Suprapubic skin (tissue), 4 donors: Measurements from ENCODE around the gene TTC22. TPM values are rescaled to one million over a fixed set of nuclear protein-coding genes. Genes with fewer than 3 reads are reported as not detected.

Experiments used
- DNase-seq, 2 donors: peaks; one replicate each; pipeline ENCODE4 v3.0.0-alpha.2; 2019; ENCODE audit warnings: low spot score in 2 of 2
- H3K27ac ChIP-seq: fragments of 200-600 bp; sonication (generic); one replicate; pipeline ENCODE4 v1.5.1; 2019
- H3K27me3 ChIP-seq: fragments of 200-600 bp; sonication (generic); one replicate; pipeline ENCODE4 v1.5.1; 2019
- H3K36me3 ChIP-seq: fragments of 200-600 bp; sonication (generic); one replicate; pipeline ENCODE4 v1.5.1; 2019
- H3K4me1 ChIP-seq: fragments of 200-600 bp; sonication (generic); one replicate; pipeline ENCODE4 v1.5.1; 2019
- H3K4me3 ChIP-seq: fragments of 200-600 bp; sonication (generic); one replicate; pipeline ENCODE4 v1.5.1; 2019; ENCODE audit warnings: mild to moderate bottlenecking
- H3K9me3 ChIP-seq: fragments of 200-600 bp; sonication (generic); one replicate; pipeline ENCODE4 v1.5.1; 2019
- EP300 ChIP-seq: sonication (generic); formaldehyde crosslinking; IDR thresholded peaks from one replicate; pipeline ENCODE4 v1.6.1; 2017; ENCODE audit warnings: antibody characterized with exemption
- POLR2A ChIP-seq, 2 donors: fragments of 450-650 bp; IDR thresholded peaks; one replicate each; pipeline ENCODE4 v1.6.1; 2017; ENCODE audit warnings: antibody characterized with exemption in 2 of 2, mild to moderate bottlenecking in 2 of 2, moderate library complexity in 2 of 2
- POLR2AphosphoS5 ChIP-seq, 3 donors: sonication (generic); formaldehyde crosslinking; IDR thresholded peaks; one replicate each; pipeline ENCODE4 v1.6.1; 2017; ENCODE audit warnings: antibody characterized with exemption in 3 of 3
- WGBS: methylation state at CpG from one replicate; pipeline ENCODE4 v1.1.5; 2018; 5-methylcytosine and 5-hydroxymethylcytosine counted together
- total RNA-seq, 4 donors: library from RNA; depleted of rRNA; stranded (reverse); fragments of >200 nt; gene quantifications; one replicate each; pipeline ENCODE4 v1.1.0, GENCODE V29; 2016
- TF ChIP-seq, protein P1 (sequence below), 2 donors: fragments of 200-600 bp in 1 of 2; fragments of 450-650 bp in 1 of 2; sonication (generic) in 1 of 2; IDR thresholded peaks; one replicate each; pipeline ENCODE4 v1.5.1; 2016 to 2019; ENCODE audit warnings: antibody characterized with exemption in 2 of 2, mild to moderate bottlenecking in 1 of 2, moderate library complexity in 1 of 2

Gene TTC22
- total RNA-seq, 4 donors from 2014 or later = 37.4 to 64.0 (median 58.0) TPM

DNA sequence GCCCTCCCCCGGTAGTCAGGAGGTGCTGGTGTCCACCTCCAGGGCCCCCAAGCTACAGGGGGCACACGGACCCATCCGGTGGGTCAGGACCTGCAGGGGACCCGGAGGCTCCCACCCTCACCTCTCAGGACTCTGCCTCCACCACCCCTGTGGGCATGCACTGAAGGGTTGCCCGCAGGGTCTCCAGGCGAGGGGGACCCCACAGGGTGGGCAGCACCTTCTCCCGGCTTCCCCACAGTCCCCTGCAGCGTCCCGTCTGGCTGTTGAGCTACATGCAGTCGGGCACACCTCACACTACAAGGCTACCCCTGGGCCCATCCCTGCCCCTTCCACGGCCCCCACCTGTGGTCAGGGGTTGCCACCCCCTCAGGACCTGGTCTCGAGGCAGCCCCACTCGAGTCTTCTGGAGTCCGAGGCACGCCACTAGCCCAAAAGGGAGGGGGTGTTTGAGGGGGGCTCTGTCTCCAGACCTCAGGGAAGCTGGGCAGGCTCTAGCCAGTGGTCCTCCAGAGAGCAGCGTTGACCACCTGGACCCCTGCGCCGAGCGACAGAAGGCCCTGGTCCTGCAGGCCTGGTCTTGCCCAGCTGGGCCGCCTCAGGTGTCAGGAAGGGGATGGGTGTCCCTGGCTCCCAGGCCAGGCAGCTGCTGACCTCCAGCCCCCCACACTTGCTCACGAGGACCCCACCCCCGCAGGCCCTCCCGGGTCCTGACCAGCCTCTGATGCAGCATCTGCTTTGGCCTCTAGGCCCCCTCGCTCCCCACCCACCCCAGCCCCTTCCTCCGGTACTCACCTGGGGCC is 46.4 kb downstream of the TTC22 start:
- Histone ChIP-seq H3K4me3 (no peak overlapping the region), H3K9me3 (no peaks in the 10 kb centered on the region), H3K36me3 (peaks cover 28% of the 10 kb centered on the region), H3K27ac (no peak overlapping the region), H3K27me3 (no peaks in the 10 kb centered on the region), H3K4me1 (no peaks in the 10 kb centered on the region)
- no peak for TF ChIP-seq POLR2A (IDR thresholded peaks at IDR 0.05)
- TF ChIP-seq POLR2AphosphoS5 (IDR thresholded peaks at IDR 0.05) = no peak
- TF ChIP-seq, protein P1, sequence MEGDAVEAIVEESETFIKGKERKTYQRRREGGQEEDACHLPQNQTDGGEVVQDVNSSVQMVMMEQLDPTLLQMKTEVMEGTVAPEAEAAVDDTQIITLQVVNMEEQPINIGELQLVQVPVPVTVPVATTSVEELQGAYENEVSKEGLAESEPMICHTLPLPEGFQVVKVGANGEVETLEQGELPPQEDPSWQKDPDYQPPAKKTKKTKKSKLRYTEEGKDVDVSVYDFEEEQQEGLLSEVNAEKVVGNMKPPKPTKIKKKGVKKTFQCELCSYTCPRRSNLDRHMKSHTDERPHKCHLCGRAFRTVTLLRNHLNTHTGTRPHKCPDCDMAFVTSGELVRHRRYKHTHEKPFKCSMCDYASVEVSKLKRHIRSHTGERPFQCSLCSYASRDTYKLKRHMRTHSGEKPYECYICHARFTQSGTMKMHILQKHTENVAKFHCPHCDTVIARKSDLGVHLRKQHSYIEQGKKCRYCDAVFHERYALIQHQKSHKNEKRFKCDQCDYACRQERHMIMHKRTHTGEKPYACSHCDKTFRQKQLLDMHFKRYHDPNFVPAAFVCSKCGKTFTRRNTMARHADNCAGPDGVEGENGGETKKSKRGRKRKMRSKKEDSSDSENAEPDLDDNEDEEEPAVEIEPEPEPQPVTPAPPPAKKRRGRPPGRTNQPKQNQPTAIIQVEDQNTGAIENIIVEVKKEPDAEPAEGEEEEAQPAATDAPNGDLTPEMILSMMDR (IDR thresholded peaks at IDR 0.05) = no peak
- WGBS = 87% methylated on average over 16 of the region's 25 CpGs
- DNase-seq = no peak

DNA sequence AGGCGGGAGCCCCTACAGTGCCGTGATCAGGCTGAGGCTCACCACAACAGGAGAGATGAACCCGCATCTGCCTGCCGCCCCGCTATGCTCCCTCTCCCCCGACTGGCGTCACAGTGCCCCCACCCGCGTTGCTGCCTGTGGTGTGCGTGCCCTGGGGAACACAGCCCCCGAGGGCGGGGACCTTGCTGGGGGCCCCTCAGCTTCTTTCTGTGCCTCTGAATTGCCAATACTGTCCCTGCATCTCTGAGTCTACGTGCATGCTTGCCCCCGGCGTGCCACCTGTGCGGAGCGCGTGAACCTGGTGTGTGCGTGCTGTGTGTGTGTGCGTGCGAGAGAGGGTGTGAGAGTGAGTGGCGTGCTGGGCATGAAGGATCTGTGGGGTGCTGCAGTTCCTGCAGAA is 47.1 kb downstream of the TTC22 start:
- no peaks in the 10 kb centered on the region for H3K9me3 ChIP-seq
- peaks cover 28% of the 10 kb centered on the region for H3K36me3 ChIP-seq
- H3K4me3 ChIP-seq = no peak overlapping the region
- 88% methylated on average over 19 of the region's 22 CpGs for WGBS
- H3K27me3 ChIP-seq = no peaks in the 10 kb centered on the region
- no peaks in the 10 kb centered on the region for H3K4me1 ChIP-seq
- no peak overlapping the region for H3K27ac ChIP-seq
- TF ChIP-seq EP300 (no peak), POLR2AphosphoS5 (IDR thresholded peaks at IDR 0.05) (no peak), POLR2A (IDR thresholded peaks at IDR 0.05) (no peak)
- TF ChIP-seq, protein P1 (IDR thresholded peaks at IDR 0.05) = no peak
- no peak for DNase-seq

DNA sequence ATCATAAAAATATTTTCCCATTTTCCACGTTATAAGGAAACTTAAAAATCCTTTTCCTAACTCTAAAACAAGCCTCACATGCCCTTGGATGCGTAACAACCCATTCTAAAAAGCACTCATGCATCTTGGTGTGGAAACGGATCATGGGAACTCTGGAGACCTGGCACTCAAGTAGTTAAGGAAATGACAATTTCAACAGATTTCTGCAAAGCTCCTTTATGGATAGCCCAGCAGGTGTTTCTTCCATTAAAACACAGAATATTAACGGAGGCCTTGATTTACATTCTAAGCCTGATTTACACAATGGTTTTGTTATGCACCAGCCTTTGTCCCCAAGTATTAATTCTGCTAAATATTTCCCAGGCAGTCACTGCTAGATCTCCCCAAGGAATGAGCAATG is 49.7 kb downstream of the TTC22 start:
- no peak overlapping the region for H3K27ac ChIP-seq
- no peak overlapping the region for H3K4me3 ChIP-seq
- no peaks in the 10 kb centered on the region for H3K27me3 ChIP-seq
- WGBS = 71% methylated on average over 4 of the region's 4 CpGs
- peaks cover 3% of the 10 kb centered on the region for H3K36me3 ChIP-seq
- no peak for TF ChIP-seq POLR2AphosphoS5 (IDR thresholded peaks at IDR 0.05)
- no peak for TF ChIP-seq EP300
- TF ChIP-seq POLR2A (IDR thresholded peaks at IDR 0.05) = no peak
- TF ChIP-seq, protein P1 (IDR thresholded peaks at IDR 0.05) = no peak
- DNase-seq = no peak
- H3K4me1 ChIP-seq = no peaks in the 10 kb centered on the region
- H3K9me3 ChIP-seq = no peaks in the 10 kb centered on the region

GRCh38 chr1:54750596-54750995 is 50.5 kb downstream of the TTC22 start:
- no peak for TF ChIP-seq EP300
- TF ChIP-seq POLR2A (IDR thresholded peaks at IDR 0.05) = no peak
- TF ChIP-seq, protein P1 (IDR thresholded peaks at IDR 0.05) = no peak
- no peak for TF ChIP-seq POLR2AphosphoS5 (IDR thresholded peaks at IDR 0.05)
- WGBS = 82% methylated on average over 6 of the region's 6 CpGs

DNA sequence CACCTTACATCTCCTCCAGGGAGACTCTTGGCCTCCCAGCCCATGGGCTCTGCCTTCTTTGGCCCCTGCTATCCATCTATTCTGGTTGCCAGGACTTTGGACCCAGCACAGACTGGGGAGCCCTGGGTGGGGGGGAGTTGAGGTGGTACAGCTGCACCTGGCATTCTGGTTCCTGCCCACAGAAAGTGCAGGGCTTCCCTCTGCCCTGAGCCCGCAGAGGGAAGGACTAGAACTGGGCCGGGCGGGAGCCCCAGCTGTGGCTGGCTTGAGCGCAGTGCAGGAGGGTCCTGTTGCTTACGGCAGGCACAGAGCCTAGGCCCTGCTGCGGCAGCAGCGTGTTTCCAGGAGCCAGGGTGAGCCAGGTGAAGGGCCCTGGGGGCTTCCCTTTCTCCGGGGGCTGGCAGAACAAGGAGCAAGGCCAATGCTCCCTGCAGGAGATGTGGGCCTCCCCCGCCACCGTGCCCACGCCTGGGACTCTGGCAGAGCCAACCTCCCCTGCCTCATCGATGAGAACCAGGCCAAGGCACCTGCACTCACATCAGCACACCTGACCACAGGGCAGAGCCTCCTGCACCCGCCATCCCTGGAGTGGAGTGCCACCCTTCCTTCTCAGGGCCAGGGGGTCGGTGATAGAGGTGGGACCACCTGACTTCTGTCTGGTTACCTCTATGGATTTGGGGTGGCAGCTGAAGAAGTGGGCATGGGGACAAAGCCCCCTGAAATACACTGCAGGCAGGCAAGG is 52.9 kb downstream of the TTC22 start:
- no CpG with 5 or more reads among the region's 14 CpGs for WGBS
- TF ChIP-seq EP300 (no peak), POLR2A (IDR thresholded peaks at IDR 0.05) (no peak), POLR2AphosphoS5 (IDR thresholded peaks at IDR 0.05) (no peak)
- TF ChIP-seq, protein P1 (IDR thresholded peaks at IDR 0.05) = no peak
- H3K36me3 ChIP-seq = peaks cover 11% of the 10 kb centered on the region
- H3K27me3 ChIP-seq = no peaks in the 10 kb centered on the region
- no peak overlapping the region for H3K27ac ChIP-seq
- no peaks in the 10 kb centered on the region for H3K4me1 ChIP-seq
- H3K9me3 ChIP-seq = no peaks in the 10 kb centered on the region
- DNase-seq = no peak
- H3K4me3 ChIP-seq = no peak overlapping the region

More at GRCh38 chr1:54750596-54750995, 50.5 kb downstream of the TTC22 start:
- Histone ChIP-seq H3K4me1 (no peaks in the 10 kb centered on the region), H3K27me3 (no peaks in the 10 kb centered on the region), H3K36me3 (no peaks in the 10 kb centered on the region), H3K27ac (no peak overlapping the region), H3K4me3 (no peak overlapping the region), H3K9me3 (no peaks in the 10 kb centered on the region)
- no peak for DNase-seq
